PFSK-1 (cell line): Measurements from ENCODE around the gene UBE2V1.

ENCODE experiments used
- FOXP2 ChIP-seq: optimal IDR thresholded peaks from 2 replicates; pipeline ENCODE3; 2011; ENCODE audit warnings: borderline replicate concordance, control low read depth, inconsistent platforms; ENCODE audit not compliant: insufficient read depth; ENCODE audit errors: extremely low read length, extremely low read depth
- POLR2AphosphoS5 ChIP-seq: IDR thresholded peaks from 2 replicates; pipeline ENCODE4 v1.6.1; 2012; ENCODE audit warnings: low read depth, mild to moderate bottlenecking, control low read depth, low read length, moderate library complexity
- REST ChIP-seq, 2 experiments: IDR thresholded peaks; 2 replicates each; pipeline versions ENCODE4 v1.6.1 to v1.8.0; 2011 to 2012; ENCODE audit warnings: low read depth in 2 of 2, low read length in 2 of 2, control low read depth in 1 of 2, inconsistent platforms in 1 of 2, mild to moderate bottlenecking in 1 of 2, moderate library complexity in 1 of 2; ENCODE audit not compliant: insufficient read depth in 1 of 2
- SIN3A ChIP-seq: IDR thresholded peaks from 2 replicates; pipeline ENCODE4 v1.6.1; 2012; ENCODE audit warnings: mild to moderate bottlenecking, low read length, moderate library complexity, borderline replicate concordance; ENCODE audit not compliant: insufficient read depth
- TAF1 ChIP-seq: IDR thresholded peaks from 2 replicates; pipeline ENCODE4 v1.6.1; 2012; ENCODE audit warnings: low read length, control low read depth, borderline replicate concordance; ENCODE audit not compliant: insufficient read depth

UBE2V1 gene

GRCh38 chr20:50042370-50043313 lies 70.3 kb downstream of the UBE2V1 start:
- TF ChIP-seq FOXP2 (no peak), POLR2AphosphoS5 (no peak), REST (IDR thresholded peaks at IDR 0.05; ENCODE audit: insufficient read depth in 1 of 2, low read depth in 2 of 2, low read length in 2 of 2) (no peak), SIN3A (no peak), TAF1 (no peak)

- TF ChIP-seq TAF1 (no peak), REST (IDR thresholded peaks at IDR 0.05; ENCODE audit: insufficient read depth in 1 of 2, low read depth in 2 of 2, low read length in 2 of 2) (no peak), POLR2AphosphoS5 (no peak), SIN3A (no peak), FOXP2 (no peak)
Observed at GRCh38 chr20:50041246-50041873, 71.6 kb downstream of the UBE2V1 start.

- TF ChIP-seq TAF1 = no peak
- no peak for TF ChIP-seq SIN3A
- TF ChIP-seq FOXP2 = no peak
- no peak for TF ChIP-seq POLR2AphosphoS5
- no peak for TF ChIP-seq REST (IDR thresholded peaks at IDR 0.05; ENCODE audit: insufficient read depth in 1 of 2, low read depth in 2 of 2, low read length in 2 of 2)
Observed at GRCh38 chr20:50040432-50041245, 72.3 kb downstream of the UBE2V1 start.

GRCh38 chr20:50039706-50040431 lies 73.1 kb downstream of the UBE2V1 start:
- no peak for TF ChIP-seq POLR2AphosphoS5
- TF ChIP-seq SIN3A = no peak
- no peak for TF ChIP-seq FOXP2
- no peak for TF ChIP-seq REST (IDR thresholded peaks at IDR 0.05; ENCODE audit: insufficient read depth in 1 of 2, low read depth in 2 of 2, low read length in 2 of 2)
- no peak for TF ChIP-seq TAF1
